C1 segment of cervical spinal cord (tissue), 14 donors: ENCODE data around the gene EXTL1.

Source experiments
- DNase-seq, 14 donors: peaks; one replicate each; lab custom pipeline; 2025; lab: John Stamatoyannopoulos, UW

The EXTL1 gene

DNA sequence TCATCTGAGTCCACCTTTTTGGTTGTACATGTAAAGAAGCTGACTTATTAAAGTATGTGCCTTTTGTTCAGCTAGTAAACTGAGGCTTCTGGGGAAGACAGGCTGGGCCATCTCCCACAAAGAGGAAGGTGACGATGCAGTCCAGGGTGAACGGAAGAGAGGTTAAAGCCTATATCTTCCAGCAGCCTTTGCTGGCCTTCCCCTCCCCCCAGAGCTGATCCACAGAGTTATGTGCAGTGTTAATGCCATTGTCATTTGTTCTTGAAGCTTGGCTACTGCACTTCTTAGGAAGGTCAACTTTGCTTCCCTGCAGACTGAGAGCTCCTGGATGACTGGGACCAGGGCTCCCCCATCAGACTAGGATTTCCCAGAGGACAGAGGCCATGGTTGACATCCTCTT is 22.2 kb downstream of the EXTL1 start:
- no peak for DNase-seq

DNA sequence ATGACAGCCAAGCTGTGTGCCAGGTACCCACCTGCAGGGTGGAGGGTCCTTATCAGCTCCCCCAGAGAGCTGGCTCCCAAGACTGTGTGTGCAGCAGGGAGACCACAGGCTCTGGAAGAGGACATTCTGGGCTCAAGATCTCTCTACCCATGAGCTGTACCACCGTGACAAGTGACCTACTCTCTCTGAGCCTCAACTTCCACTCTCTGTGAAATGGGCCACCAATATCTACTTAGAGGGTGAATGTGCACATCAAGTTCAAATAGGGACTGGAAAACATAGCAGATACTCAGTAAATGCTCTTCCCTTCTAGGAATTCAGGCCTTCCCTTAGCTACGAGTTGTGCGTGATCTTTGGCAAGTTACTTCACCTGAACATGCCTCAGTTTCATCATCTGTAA is 22.8 kb downstream of the EXTL1 start:
- DNase-seq, result no peak

DNA sequence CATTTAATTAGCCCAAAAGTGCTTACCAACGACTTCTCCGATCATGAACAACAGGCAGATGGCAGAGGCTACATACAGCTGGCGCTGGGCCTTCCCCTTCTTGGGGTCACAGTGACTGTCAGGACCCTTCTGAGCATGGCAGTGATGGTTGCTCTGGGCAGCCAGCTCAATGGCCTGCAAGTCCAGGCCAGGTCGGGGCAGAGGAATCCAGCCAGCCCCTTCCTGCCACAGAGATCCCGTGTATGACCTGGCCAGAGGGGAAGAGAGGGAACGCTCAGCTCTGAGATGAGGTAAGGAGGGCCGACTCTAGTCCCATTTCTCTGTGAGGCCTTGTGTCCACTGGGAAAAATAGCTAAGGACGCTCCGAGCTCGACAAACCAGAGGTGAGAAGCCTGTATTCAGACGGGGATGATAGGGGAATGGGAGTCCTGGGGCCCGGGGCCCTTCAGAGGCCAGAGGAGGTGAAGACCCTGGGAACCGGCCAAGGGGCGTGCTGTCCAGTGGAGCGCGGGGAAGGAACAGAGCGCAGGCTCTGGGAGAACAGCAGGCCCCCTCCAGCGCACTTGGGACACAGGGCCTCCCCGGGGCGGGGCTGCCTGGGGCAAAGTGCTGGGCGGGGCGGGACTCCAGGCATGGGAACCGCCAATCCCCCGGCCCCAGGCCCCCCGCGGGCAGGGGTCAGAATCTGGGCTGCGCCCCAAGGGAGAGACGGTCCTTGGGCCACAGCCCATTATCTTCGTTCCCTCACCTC is 23.6 kb downstream of the EXTL1 start:
- DNase-seq, result no peak

DNA sequence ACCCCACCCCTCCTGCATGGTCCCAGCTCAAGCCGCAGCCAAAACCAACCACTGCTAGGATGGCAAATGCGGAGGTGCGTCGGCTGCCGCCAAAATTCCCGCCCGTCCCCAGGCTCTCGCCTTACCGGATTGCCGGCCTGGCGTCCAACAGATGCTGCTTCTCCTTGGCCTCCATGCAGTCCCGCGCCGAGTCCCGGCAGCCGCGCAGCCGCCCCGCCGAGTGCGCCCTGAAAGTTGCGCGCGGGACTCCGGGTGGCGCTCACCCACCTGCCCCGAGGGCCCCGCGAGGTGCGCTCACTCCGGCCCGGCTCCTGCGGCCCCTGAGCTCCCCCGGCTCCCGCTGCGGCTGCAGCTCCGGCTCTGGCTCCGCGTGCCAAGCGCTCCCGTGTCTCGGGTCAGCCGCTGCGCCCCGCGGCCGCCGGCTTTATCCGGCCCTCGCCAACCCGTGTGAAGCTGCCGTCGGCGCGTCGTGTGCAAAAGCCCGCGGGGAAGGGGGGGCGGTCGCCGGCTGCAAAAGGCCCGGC is 24.2 kb downstream of the EXTL1 start, which contains the start of gene SLC30A2:
TSS of gene SLC30A2 (minus strand) at position 397 of the 524 bp plus-strand sequence. CDS start at position 175, 222 bp downstream.
- no peak for DNase-seq

DNA sequence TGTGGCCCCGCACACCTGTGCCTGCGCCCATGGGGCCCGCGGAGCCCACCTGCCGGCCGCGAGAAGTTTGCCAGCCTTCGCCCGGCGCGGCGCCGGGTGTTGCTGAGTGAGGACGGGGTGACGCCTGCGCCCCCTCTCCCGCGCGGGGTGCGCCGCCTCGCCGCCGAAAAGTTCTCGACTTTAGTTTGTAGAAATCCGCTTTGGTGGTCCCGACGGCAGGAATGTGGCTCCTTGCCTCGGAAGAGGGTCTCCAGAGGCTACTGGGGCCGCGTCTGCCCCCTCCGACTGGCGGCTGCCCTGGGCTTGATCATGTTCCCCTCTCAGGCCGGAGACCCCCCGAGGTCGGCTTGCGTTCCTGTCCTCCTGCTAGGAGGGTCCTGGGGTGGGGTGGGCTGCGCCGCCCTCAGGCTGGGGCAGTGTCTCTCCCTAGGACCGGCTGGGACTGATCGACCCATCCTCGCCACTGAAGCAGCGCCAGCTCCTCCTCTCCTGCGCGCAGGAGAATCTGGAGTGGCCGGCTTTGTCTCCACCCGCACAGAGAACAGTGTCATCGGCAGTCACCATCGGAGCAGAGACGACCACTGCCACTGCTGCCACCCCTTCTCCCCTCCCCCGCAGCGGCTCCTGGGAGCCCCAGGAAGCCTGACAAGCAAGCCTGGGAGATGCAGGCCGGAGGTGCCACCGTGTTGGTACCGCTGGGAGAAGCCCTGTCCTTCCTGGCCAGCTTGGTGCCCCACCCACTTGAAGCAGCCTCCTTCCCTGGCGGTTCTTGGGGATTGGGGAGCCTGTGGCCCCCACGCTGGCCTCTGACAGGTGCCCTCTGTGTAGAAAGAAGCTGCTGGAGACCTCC is 24.9 kb downstream of the EXTL1 start:
- DNase-seq, result no peak

DNA sequence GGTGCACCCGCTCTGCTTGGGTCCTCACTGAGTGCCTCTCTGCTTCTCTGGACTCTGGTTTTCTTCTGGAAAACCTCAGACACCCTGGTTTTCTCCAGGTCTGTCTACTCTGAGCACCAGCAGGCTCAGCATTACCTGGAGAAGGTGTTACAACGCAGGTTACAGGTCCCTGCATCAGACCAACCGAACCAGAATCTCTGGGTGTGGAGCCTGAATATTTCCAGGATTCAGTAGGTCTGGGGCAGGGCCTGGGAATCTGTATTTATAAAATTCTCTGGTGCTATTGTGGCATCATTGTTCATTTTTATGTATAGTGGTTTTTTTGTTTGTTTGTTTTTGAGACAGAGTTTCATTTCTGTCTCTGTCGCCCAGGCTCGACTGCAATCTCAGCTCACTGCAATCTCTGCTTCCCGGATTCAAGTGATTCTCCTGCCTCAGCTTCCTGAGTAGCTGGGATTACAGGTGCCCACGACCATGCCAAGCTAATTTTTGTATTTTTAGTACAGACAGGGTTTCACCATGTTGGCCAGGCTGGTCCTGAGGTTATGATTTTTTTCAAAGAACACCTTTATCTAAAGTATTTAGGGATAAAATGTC is 25.8 kb downstream of the EXTL1 start:
- no peak for DNase-seq

DNA sequence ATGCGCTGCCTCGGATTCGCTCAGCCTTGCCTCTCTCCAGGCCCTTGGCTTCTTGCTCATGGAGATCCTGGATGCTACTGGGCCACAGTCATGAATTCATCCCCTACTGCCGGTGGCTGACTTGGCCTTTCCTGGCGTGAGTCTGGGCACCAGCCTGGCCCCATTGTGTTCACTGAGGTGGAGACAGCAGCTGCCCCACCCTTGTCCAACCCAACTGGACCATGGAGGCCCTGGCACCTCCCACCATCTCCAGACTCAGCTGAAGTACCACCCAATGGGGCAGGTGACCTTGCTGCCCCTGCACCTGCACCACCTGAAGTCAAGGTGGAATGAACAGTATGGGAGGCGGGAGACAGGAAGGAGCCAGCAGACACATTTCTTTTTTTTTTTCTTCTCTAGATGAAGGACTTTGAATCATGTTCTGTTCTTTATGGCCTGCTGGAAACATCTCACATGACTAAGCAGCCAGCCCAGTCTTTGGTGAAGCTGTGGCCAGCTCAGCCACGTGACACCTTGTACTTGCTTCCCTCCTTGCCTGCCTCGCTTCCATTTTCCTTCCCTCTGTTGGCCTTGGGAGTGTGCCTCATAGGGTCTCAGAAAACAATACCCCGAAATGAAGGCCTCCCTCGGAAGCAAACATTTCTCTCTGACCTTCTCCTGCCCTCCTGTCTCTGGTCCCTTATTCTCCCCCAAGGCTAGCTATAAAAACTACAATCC is 28.1 kb downstream of the EXTL1 start:
- DNase-seq, result no peak

DNA sequence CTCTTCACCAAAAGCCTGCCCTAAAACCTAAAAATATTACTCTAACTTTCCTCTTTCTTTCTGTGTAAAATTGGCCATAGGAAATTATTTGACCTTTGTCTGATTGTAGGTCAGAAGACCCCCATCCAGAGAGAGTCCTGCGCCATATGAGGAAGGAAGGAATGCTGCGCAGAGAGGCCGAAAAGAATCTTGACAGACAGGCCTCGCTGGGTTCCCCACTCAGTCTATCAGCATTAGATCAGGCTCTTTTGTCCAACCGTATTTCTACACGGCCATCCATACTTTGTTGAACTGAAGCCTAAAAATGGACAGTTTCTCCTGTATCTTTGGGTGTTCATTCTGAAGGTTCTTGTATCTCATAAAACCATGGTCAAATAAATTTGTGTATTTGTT is 28.7 kb downstream of the EXTL1 start:
- no peak for DNase-seq

DNA sequence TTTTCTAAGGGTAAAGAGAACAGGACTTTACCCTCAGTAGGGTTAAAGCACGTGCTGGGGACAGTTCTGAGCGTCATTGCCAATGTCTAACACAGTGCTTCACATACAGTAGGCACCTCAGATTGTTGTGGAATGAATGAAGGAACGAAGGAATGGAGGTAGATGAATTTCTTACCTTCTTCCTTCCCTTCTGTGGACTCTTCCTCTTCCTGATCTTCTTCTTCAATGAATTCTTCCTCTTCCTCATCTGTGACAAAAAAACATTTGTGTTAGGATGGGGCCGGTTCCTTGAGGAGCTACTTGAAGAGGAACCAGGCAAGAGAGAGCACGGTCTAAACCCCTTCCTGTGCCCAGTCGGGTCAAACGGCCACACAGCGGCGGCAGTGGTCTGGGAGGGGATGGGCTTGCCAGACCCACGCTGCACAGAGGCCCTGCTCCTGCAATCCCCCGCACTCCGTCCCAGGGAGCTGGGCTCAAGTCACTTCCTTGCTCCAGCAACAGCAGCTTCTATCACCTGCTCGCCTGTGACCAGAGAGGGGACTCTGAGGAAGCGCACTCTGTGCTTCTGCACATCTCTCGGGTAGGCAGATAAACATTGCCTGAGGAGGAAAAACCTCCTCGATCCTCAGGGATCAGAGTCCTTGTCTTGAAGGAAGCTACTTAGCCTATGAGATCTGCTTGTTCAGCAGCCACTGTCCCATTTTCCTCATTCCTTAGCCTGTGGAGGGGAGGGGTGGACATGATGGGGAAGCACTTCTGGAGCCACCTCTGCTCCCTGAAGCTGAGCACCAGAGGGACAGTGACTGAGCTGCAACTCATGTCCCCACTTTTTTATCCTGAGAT is 32.4 kb downstream of the EXTL1 start:
- DNase-seq, result no peak

DNA sequence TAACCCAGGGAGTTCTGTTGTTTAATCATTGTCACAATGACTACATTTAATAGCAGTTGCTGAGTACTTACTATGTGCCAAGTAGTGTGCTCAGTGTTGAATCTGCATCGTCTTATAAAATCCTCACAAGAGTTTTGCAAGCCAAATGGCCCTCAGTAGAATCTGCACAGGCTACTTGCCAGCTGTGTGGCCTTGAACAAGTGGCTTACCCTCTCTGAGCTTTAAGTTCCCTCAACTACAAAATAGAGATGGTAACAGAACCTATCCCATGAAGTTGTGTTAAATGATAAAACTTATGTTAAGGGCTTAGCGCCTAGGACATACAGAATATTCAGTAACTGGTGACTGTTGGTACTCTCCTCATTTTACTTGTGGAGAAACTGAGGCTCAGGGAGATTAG is 33.5 kb downstream of the EXTL1 start:
- no peak for DNase-seq

DNA sequence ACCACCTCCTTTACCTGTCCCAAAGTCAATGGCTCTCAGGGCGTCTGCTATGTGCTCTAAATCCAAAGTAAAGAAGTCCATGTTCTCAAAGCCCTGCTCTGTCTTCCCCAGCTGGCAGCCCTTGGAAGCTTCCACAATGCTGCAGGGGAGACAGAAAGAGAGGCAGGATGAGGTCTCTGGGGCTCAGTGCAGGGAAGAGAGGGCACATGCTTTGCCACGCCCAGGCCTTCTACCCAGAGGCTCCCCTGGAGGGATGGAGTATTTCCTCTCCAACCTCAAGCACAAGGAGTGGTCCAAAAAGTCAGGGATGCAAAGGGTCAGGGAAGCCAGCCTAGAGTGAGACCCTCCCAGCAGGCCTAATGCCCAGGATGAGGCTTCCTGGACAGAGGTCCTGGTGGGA is 35.6 kb downstream of the EXTL1 start:
- no peak for DNase-seq

DNA sequence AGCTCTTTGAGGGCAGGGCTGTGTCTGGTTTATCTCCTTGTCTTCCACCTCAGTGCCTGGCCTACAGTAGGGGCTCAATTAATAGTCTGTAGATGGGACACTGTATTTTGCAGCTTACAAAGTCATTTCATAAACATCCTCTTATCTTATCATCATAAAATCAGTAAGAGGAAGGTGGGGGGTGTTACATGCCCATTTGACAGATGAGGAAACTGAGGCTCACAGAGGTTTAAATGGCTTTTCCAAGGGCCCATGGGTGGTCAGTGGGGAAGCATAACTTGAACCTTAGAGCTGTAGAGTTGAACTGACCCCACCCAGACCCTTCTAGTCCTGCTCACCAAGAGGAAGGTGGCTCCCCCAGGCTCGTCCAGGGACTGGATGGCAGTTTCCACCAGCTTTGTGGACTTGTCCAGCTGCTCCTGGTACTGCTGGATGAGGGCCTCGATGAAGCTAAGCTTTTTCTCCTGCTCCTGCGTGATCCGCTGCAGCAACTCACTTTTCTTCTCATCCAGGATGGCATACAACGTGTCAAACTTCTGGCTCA is 36.5 kb downstream of the EXTL1 start:
- no peak for DNase-seq

DNA sequence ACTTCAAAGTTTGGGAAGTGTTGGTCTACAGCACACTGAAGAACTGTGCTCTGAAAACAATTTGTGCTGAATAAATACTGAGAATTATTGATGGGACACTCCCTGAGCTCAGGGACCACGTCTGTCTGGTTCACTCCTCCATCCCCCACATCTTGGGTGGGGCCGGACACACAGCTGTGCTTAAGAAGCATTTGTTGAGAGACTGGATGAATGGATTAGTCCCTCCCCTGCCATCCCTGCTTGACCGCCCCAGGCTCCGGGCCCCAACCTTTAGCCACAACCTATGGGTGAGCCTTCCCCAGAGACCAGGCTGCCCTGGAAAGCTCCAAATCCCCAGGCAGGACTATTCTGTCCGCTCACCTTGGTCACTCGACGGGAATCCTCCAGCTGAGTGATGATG is 38.3 kb downstream of the EXTL1 start:
- DNase-seq, result no peak

DNA sequence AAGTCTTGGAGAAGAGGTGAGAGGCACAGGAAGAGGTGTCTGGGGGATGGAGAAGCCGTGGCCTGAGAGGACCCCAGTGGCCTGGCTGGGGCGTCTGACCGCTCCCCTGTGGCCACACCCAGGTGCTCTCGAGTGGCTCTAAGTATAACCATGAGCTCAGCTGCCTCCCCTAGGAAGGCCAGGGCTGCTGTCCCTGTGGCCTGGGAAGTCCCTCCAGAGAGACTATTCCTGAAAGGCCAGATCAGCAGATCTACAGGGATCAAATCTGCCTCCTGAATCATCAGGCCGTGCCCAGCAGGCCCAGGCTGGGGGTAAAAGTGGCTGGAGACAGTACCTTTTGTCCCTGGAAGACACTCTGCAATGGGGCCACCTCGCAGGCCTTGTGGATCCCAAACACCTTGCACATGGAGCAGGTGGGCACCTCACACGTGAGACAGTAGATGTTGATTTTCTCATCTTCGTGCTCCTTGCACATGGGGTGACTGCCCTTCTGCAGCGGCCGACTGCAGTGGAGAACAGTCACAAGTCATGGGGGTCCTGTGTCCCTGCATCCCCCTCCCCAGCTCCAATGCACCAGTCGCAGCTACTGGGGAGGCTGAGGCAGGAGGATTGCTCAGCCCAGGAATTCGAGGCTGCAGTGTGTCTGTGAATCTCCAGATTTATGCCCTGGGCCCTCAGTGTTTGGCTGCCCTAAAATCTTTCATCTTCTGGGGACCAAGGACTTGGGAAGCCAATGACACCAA is 39.4 kb downstream of the EXTL1 start:
- no peak for DNase-seq

DNA sequence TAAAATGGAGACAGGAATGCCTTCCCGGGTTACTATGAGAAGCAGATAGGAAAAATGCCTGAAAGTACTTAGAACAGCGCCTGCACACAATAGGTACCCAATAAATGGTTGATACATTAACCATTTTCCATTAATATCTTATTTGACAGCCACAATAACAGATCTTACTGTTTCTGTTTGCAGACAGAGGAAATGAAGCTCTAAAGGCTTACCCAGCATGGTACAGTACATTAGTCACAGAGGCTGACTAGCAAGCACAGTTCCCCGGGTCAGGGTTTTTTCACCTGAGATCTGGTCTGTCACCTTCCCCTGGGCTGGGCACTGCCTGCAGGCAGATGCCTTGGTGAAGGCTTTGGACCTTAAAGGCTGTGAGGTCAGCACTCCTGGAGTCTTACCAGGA is 43.0 kb downstream of the EXTL1 start:
- DNase-seq, result no peak

DNA sequence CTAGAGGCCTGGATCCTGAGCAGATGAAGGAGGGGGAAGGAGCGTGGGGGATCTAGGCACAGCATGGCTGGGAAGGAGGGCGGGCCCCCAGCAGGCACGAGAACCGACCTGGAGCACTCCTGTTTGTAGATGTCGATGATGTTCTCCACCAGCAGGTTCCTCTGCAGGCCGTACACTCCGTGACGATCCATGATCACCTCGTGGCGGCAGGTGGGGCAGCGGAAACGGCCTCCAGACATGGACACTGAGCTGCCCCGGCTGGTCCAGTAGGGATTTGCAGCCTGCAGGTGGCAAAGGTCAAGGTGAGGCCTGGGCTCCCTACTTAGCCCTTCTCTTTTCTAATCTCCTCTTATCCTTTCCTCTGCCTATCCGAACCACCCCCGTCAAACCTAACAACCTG is 44.6 kb downstream of the EXTL1 start:
- DNase-seq, result no peak

DNA sequence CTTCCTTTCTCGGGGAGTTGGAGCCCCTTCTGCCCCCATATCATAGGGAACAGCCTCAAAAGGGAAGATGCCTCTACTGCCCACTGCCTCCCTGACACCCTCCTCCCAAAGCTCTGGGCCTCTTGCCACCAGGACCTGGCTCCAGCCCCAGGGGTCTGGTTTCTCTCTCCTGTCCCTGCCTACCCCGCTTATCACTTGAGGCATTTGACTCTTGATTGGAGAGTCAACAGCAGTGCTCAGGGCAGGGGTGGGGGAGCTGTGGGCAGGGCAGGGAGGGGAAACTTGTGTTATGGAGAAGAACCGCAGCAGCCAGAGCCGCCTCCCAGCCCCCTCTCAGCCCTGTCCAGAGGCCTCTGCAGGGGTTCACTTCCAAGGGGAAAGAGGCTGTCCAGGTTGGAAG is 45.3 kb downstream of the EXTL1 start:
- no peak for DNase-seq

DNA sequence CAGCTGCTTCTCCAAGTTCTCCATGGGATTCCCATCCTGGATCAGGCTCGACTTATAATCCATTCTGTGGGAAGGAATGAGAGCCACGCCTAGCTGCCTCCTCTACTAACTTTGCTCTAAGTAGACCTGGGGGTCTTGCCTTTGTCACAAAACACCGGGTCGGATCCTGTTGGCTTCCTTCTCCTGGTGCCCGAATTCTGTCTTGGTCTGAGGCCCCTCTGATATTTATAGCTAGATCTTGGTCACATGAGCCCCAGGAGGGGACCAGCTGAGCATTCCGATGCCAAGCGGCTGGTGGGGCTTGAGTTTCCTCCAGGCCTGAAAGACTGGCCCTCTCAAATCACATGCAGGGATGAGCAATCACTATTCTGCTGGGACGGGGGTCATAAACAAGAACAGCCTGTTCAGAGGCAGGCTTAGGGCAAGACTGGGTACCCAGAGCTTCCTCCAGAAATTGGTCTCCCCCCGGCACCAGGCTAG is 45.9 kb downstream of the EXTL1 start, which contains the start of gene TRIM63:
TSS of gene TRIM63 (minus strand) at position 199 of the 480 bp plus-strand sequence. CDS start at position 63, 136 bp downstream.
- no peak for DNase-seq

DNA sequence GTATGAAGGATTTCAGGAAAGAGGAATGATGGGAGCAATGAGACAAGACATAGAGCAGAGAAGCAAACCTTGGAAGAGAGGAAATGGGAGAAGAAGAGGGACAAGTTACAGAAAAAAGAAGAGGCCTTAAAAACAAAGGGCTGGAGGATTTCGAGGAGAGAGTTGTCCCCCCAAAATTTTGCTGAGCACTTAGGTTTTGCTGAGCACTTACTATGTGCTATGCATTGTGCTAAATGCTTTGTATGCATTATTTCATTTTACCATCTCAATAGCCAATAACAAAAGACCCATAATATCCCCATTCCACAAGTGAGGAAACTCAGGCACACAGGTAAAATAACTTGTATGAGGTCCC is 48.3 kb downstream of the EXTL1 start:
- no peak for DNase-seq
